Liver (tissue), 9 donors: ENCODE results near the gene GRIP1. TPM values are rescaled to one million over a fixed set of nuclear protein-coding genes. Genes with fewer than 3 reads are reported as not detected.

Experiments used
- DNase-seq: peaks from one replicate; pipeline ENCODE4 v3.0.0-alpha.2; 2017; ENCODE audit warnings: low spot score
- H3K27ac ChIP-seq, 2 donors: one replicate each; pipeline ENCODE4 v1.7.0; 2013; ENCODE audit warnings: inconsistent platforms in 2 of 2, low read length in 2 of 2, control low read depth in 1 of 2, low read depth in 1 of 2, mild to moderate bottlenecking in 1 of 2
- H3K27me3 ChIP-seq, 4 donors: one replicate each; pipeline versions ENCODE4 v1.6.1 to v1.7.0; 2013; ENCODE audit warnings: low read length in 3 of 4, inconsistent platforms in 1 of 4, mild to moderate bottlenecking in 1 of 4, moderate library complexity in 1 of 4; ENCODE audit not compliant: control insufficient read depth in 4 of 4, insufficient read depth in 4 of 4
- H3K36me3 ChIP-seq, 4 donors: one replicate each; pipeline versions ENCODE4 v1.6.1 to v1.7.0; 2013; ENCODE audit warnings: low read length in 3 of 4, mild to moderate bottlenecking in 3 of 4, low read depth in 1 of 4, moderate library complexity in 1 of 4; ENCODE audit not compliant: control insufficient read depth in 4 of 4, insufficient read depth in 3 of 4
- H3K4me1 ChIP-seq, 4 donors: one replicate each; pipeline versions ENCODE4 v1.6.1 to v1.7.0; 2013; ENCODE audit warnings: low read length in 3 of 4, mild to moderate bottlenecking in 3 of 4, moderate library complexity in 1 of 4; ENCODE audit not compliant: control insufficient read depth in 4 of 4, insufficient read depth in 4 of 4
- H3K4me3 ChIP-seq, 3 donors: one replicate each; pipeline versions ENCODE4 v1.6.1 to v1.7.0; 2013; ENCODE audit warnings: low read length in 3 of 3, control low read depth in 1 of 3, low read depth in 1 of 3, mild to moderate bottlenecking in 1 of 3
- H3K9ac ChIP-seq, 2 donors: one replicate each; pipeline ENCODE4 v1.7.0; 2013; ENCODE audit warnings: low read length in 2 of 2, mild to moderate bottlenecking in 2 of 2, moderate library complexity in 2 of 2, control low read depth in 1 of 2, low read depth in 1 of 2
- H3K9me3 ChIP-seq, 4 donors: one replicate each; pipeline versions ENCODE4 v1.6.1 to v1.7.0; 2013; ENCODE audit warnings: low read length in 3 of 4; ENCODE audit not compliant: control insufficient read depth in 4 of 4
- ATF3 ChIP-seq: IDR thresholded peaks from 2 replicates; pipeline ENCODE4 v1.6.1; 2016; ENCODE audit warnings: antibody characterized with exemption
- CTCF ChIP-seq: fragments of 150-350 bp; IDR thresholded peaks from 2 replicates; pipeline ENCODE4 v1.5.1; 2017; ENCODE audit warnings: improper control_type of control experiment, low read depth, low read length; ENCODE audit not compliant: missing input control
- EGR1 ChIP-seq, 2 donors: IDR thresholded peaks; 2 replicates each; pipeline ENCODE4 v1.6.1; 2016 to 2018; ENCODE audit warnings: antibody characterized with exemption in 2 of 2, low read depth in 2 of 2
- FOXA2 ChIP-seq: IDR thresholded peaks from 2 replicates; pipeline ENCODE4 v1.6.1; 2016; ENCODE audit warnings: antibody characterized with exemption
- GABPA ChIP-seq, 2 donors: IDR thresholded peaks in 1 of 2; conservative IDR thresholded peaks in 1 of 2; 2 replicates each; pipeline ENCODE4 v1.6.1; 2016; ENCODE audit warnings: antibody characterized with exemption in 2 of 2, mild to moderate bottlenecking in 1 of 2, moderate library complexity in 1 of 2
- HNF4A ChIP-seq, 2 donors: conservative IDR thresholded peaks; 2 replicates each; pipeline ENCODE4 v1.6.1; 2016; ENCODE audit warnings: antibody characterized with exemption in 2 of 2, mild to moderate bottlenecking in 2 of 2
- JUND ChIP-seq, 2 donors: IDR thresholded peaks; 2 replicates each; pipeline ENCODE4 v1.6.1; 2016; ENCODE audit warnings: antibody characterized with exemption in 2 of 2
- MAX ChIP-seq: IDR thresholded peaks from 2 replicates; pipeline ENCODE4 v1.6.1; 2016; ENCODE audit warnings: antibody characterized with exemption
- NR2F2 ChIP-seq: IDR thresholded peaks from 2 replicates; pipeline ENCODE4 v1.6.1; 2016; ENCODE audit warnings: antibody characterized with exemption
- RAD21 ChIP-seq, 2 donors: IDR thresholded peaks; 2 replicates each; pipeline ENCODE4 v1.6.1; 2016; ENCODE audit warnings: antibody characterized with exemption in 2 of 2, mild to moderate bottlenecking in 2 of 2
- REST ChIP-seq: IDR thresholded peaks from 2 replicates; pipeline ENCODE4 v1.6.1; 2016; ENCODE audit warnings: antibody characterized with exemption, mild to moderate bottlenecking
- RXRA ChIP-seq, 2 donors: IDR thresholded peaks; 2 replicates each; pipeline ENCODE4 v1.6.1; 2017 to 2018; ENCODE audit warnings: antibody characterized with exemption in 2 of 2, mild to moderate bottlenecking in 1 of 2
- SP1 ChIP-seq: IDR thresholded peaks from 2 replicates; pipeline ENCODE4 v1.6.1; 2018; ENCODE audit warnings: antibody characterized with exemption, mild to moderate bottlenecking
- TAF1 ChIP-seq: conservative IDR thresholded peaks from 2 replicates; pipeline ENCODE4 v1.6.1; 2016; ENCODE audit warnings: antibody characterized with exemption, mild to moderate bottlenecking
- YY1 ChIP-seq: IDR thresholded peaks from 2 replicates; pipeline ENCODE4 v1.6.1; 2016; ENCODE audit warnings: antibody characterized with exemption, mild to moderate bottlenecking
- ZBTB33 ChIP-seq: IDR thresholded peaks from 2 replicates; pipeline ENCODE4 v1.6.1; 2016; ENCODE audit warnings: antibody characterized with exemption
- WGBS: extraction: QIAGEN DNeasy Blood & Tissue Kit; methylation state at CpG from one replicate; pipeline ENCODE4 v1.1.7; 2013; 5-methylcytosine and 5-hydroxymethylcytosine counted together
- polyA plus RNA-seq, 2 donors: library from polyadenylated mRNA; stranded (reverse) in 1 of 2; unstranded in 1 of 2; fragments of 200-250 nt in 1 of 2; fragments of >200 nt in 1 of 2; fragmentation: Nextera tagmentation in 1 of 2; extraction: Ambion mirVana in 1 of 2; gene quantifications; one replicate each; pipeline versions ENCODE4 v1.2.1 to v1.2.3, GENCODE V29; 2013 to 2015
- total RNA-seq, 2 donors: library from RNA; depleted of rRNA; stranded (reverse); fragments of >200 nt; gene quantifications; one replicate each; pipeline ENCODE4 v1.2.3, GENCODE V29; 2014
- donor health status: healthy.
- donor health status: healthy.
- donor health status: healthy.
- donor health status: healthy.
- donor health status: healthy.

The GRIP1 gene
- total and polyA plus RNA-seq, 4 donors, result 0.05 to 1.5 (median 0.24) TPM

- Histone ChIP-seq H3K27ac (no peak overlapping the region), H3K9ac (no peak overlapping the region), H3K4me1 (no peaks in the 10 kb centered on the region), H3K4me3 (no peak overlapping the region), H3K27me3 (peaks cover 0 to 2% (median 0%) of the 10 kb centered on the region in 4 donors), H3K36me3 (no peaks in the 10 kb centered on the region), H3K9me3 (no peaks in the 10 kb centered on the region)
- 72% methylated on average over 2 of the region's 2 CpGs for WGBS
- TF ChIP-seq ATF3, result no peak
- TF ChIP-seq EGR1 (IDR thresholded peaks at IDR 0.05; ENCODE audit: low read depth in 2 of 2), result no peak
- no peak for TF ChIP-seq TAF1
- TF ChIP-seq GABPA (IDR thresholded peaks at IDR 0.05 in 1 of 2, conservative IDR thresholded peaks at IDR 0.05 in 1 of 2), result no peak
- no peak for TF ChIP-seq REST
- no peak for TF ChIP-seq YY1
- TF ChIP-seq MAX, result no peak
- TF ChIP-seq RAD21 (IDR thresholded peaks at IDR 0.05), result no peak
- no peak for TF ChIP-seq RXRA (IDR thresholded peaks at IDR 0.05)
- no peak for TF ChIP-seq NR2F2
- TF ChIP-seq JUND (IDR thresholded peaks at IDR 0.05), result no peak
- TF ChIP-seq CTCF, result no peak
- no peak for TF ChIP-seq ZBTB33
- no peak for TF ChIP-seq FOXA2
- no peak for TF ChIP-seq HNF4A (conservative IDR thresholded peaks at IDR 0.05)
- no peak for TF ChIP-seq SP1
- DNase-seq, result no peak
Measured at GRCh38 chr12:66709893-66710292, 31.0 kb upstream of the GRIP1 start.

- WGBS, result 85% methylated on average over 1 of the region's 1 CpG
- H3K27ac ChIP-seq, result no peak overlapping the region
Measured at GRCh38 chr12:66709457-66709773, 30.5 kb upstream of the GRIP1 start.

More at GRCh38 chr12:66709457-66709773, 30.5 kb upstream of the GRIP1 start:
- TF ChIP-seq EGR1 (IDR thresholded peaks at IDR 0.05; ENCODE audit: low read depth in 2 of 2), result no peak
- no peak for TF ChIP-seq JUND (IDR thresholded peaks at IDR 0.05)
- TF ChIP-seq RXRA (IDR thresholded peaks at IDR 0.05), result no peak
- no peak for TF ChIP-seq SP1
- TF ChIP-seq TAF1, result no peak
- no peak for TF ChIP-seq FOXA2
- no peak for TF ChIP-seq CTCF
- no peak for TF ChIP-seq ZBTB33
- H3K9ac ChIP-seq, result no peak overlapping the region
- H3K4me1 ChIP-seq, result no peaks in the 10 kb centered on the region
- H3K9me3 ChIP-seq, result no peaks in the 10 kb centered on the region
- H3K27me3 ChIP-seq, result peaks cover 0 to 2% (median 0%) of the 10 kb centered on the region in 4 donors
- H3K4me3 ChIP-seq, result no peak overlapping the region
- no peak for DNase-seq
- no peaks in the 10 kb centered on the region for H3K36me3 ChIP-seq
